ENCODE data around the gene SLC35F2.
A peak's percentile ranks its signal among the peaks of the same experiment; 100 is the strongest.
"Not testable (repeated sequence)": the region's sequence is repeated elsewhere in the genome, so short reads cannot be mapped to it uniquely, and the experiment has no call there.

Gene SLC35F2, protein sequence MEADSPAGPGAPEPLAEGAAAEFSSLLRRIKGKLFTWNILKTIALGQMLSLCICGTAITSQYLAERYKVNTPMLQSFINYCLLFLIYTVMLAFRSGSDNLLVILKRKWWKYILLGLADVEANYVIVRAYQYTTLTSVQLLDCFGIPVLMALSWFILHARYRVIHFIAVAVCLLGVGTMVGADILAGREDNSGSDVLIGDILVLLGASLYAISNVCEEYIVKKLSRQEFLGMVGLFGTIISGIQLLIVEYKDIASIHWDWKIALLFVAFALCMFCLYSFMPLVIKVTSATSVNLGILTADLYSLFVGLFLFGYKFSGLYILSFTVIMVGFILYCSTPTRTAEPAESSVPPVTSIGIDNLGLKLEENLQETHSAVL

DNA sequence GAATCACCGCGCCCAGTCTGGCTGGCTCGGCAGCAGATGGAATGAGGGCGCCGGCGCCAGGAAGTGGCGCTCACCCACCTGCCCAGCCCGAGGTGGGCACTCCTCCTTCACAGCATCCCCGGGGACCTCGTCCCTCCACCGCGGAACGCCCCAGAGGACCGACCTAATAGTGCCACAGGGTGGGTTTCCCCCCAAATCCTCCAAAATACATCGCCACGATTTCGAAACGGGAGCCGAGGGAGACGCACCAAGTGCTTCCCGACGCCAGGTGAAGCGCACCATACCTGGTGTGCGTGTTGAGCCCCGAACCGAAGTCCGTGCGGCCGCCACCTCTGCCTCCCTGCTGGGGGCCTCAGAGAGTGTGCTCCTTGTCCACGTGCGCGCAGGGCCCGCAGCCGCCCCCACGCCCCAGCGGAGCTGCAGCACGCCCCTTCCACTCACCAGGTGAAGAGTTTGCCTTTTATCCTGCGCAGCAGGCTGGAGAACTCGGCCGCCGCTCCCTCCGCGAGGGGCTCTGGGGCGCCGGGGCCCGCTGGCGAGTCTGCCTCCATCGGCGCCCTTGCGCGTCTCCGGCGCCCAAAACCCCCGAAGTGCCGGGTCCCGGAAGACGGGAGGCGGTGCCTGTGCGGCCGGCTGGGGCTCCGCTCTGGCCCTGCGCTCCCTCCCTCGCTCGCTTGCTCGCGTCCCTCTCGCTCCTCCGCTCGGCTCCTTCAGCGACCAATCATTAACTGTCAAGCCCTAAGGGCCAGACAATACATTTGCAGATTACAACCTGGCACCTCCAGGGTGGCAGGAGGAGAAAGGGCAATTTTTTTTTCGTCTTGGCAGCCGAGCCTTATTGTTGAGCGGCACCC, at the start of gene SLC35F2:
TSS of gene SLC35F2 (minus strand) at position 571 of the 854 bp plus-strand sequence. CDS start at position 551, 20 bp downstream.
- Histone ChIP-seq H3K9ac (ENCODE audit: low read length) (peak within 1 kb of the TSS; percentile 62), H3K27me3 (ENCODE audit: control insufficient read depth, insufficient read depth, low read length) (no peaks in the 10 kb centered on the region), H3K27ac (ENCODE audit: low read depth, low read length) (peak within 1 kb of the TSS; percentile 40), H3K36me3 (ENCODE audit: control insufficient read depth, insufficient read depth, low read length) (no peaks in the 10 kb centered on the region), H3K4me1 (ENCODE audit: control insufficient read depth, insufficient read depth, low read length) (no peaks in the 10 kb centered on the region), H3K4me3 (ENCODE audit: low read length) (peak within 1 kb of the TSS; percentile 93)

GRCh38 chr11:107908211-107908610, 49.6 kb upstream of the SLC35F2 start:
- H3K4me3 ChIP-seq (ENCODE audit: low read length), result no peak overlapping the region
- H3K4me1 ChIP-seq (ENCODE audit: control insufficient read depth, insufficient read depth, low read length), result no peaks in the 10 kb centered on the region
- H3K27ac ChIP-seq (ENCODE audit: low read depth, low read length), result no peak overlapping the region
- no peaks in the 10 kb centered on the region for H3K27me3 ChIP-seq (ENCODE audit: control insufficient read depth, insufficient read depth, low read length)
- H3K9ac ChIP-seq (ENCODE audit: low read length), result no peak overlapping the region
- no peaks in the 10 kb centered on the region for H3K36me3 ChIP-seq (ENCODE audit: control insufficient read depth, insufficient read depth, low read length)

- no peaks in the 10 kb centered on the region for H3K4me1 ChIP-seq (ENCODE audit: control insufficient read depth, insufficient read depth, low read length)
- H3K27ac ChIP-seq (ENCODE audit: low read depth, low read length), result no peak overlapping the region
- no peak overlapping the region for H3K4me3 ChIP-seq (ENCODE audit: low read length)
Observed at GRCh38 chr11:107898270-107898669, 39.7 kb upstream of the SLC35F2 start.

DNA sequence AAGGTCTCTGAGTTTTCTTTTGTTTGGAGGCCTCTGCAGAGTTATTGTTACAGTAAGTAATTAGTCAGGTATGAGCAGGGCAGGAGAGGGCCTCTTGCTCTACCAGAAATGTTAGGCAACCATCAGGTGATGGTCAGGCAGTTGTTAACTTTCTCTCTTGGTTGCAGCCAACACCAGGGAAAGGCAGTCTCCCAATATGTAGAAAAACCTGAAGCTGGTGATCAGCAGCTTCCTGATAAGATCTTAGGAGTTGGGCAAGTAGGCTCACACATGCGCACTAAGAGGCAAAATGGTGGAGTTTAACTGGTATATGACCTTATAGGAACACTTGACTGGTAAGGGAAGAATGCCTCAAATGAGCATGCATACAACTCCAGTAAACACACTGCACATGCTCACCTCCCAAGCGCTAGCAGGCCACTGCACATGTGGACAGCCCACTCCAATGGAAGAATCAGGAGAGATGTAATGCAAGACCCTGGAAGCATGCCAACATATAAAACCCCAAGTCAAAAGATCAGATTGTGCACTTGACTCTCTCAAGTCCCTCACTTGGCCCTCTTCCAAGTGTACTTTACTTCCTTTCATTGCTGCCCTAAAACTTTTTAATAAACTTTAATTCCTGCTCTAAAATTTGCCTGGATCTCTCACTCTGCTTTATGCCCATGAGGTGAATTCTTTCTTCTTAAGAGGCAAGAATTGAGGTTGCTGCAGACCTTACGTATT, 23.7 kb upstream of the SLC35F2 start:
- no peak overlapping the region for H3K27ac ChIP-seq (ENCODE audit: low read depth, low read length)
- H3K9ac ChIP-seq (ENCODE audit: low read length), result no peak overlapping the region
- no peaks in the 10 kb centered on the region for H3K27me3 ChIP-seq (ENCODE audit: control insufficient read depth, insufficient read depth, low read length)
- H3K4me1 ChIP-seq (ENCODE audit: control insufficient read depth, insufficient read depth, low read length), result no peaks in the 10 kb centered on the region
- no peaks in the 10 kb centered on the region for H3K36me3 ChIP-seq (ENCODE audit: control insufficient read depth, insufficient read depth, low read length)
- H3K4me3 ChIP-seq (ENCODE audit: low read length), result no peak overlapping the region

More at GRCh38 chr11:107898270-107898669, 39.7 kb upstream of the SLC35F2 start:
- no peak overlapping the region for H3K9ac ChIP-seq (ENCODE audit: low read length)
- H3K36me3 ChIP-seq (ENCODE audit: control insufficient read depth, insufficient read depth, low read length), result no peaks in the 10 kb centered on the region
- no peaks in the 10 kb centered on the region for H3K27me3 ChIP-seq (ENCODE audit: control insufficient read depth, insufficient read depth, low read length)

DNA sequence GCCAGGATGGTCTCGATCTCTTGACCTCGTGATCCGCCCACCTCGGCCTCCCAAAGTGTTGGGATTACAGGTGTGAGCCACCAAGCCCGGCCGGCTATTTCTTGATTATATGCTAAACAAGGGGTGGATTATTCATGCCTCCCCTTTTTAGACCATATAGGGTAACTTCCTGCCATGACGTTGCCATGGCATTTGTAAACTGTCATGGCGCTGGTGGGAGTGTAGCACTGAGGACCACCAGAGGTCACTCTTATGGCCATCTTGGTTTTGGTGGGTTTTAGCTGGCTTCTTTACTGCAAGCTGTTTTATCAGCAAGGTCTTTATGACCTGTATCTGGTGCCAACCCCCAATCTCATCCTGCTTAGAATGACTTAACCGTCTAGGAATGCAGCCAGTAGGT, 22.9 kb upstream of the SLC35F2 start:
- not testable (repeated sequence) for H3K27me3 ChIP-seq (ENCODE audit: control insufficient read depth, insufficient read depth, low read length)

DNA sequence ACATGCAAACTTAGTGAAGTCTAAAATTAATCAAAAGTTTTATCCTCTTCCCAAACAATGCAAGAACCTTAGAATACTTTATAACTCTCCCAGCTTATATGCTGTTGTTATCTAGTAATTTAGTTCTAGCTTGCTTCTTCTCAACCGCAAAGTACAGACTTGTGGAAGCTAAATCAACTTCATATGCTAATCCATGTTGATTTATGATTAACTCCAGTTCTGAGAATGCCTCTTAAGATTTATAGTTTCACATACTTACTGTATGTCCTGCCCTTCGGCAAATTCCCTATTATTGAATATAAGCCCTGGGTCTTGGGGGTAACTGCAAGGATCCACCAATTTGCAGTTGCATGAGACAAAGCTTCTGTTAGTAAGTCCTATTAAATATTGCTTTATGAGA, 17.6 kb upstream of the SLC35F2 start:
- Histone ChIP-seq H3K27me3 (ENCODE audit: control insufficient read depth, insufficient read depth, low read length) (no peaks in the 10 kb centered on the region), H3K36me3 (ENCODE audit: control insufficient read depth, insufficient read depth, low read length) (no peaks in the 10 kb centered on the region), H3K4me3 (ENCODE audit: low read length) (no peak overlapping the region), H3K9ac (ENCODE audit: low read length) (no peak overlapping the region), H3K27ac (ENCODE audit: low read depth, low read length) (no peak overlapping the region), H3K4me1 (ENCODE audit: control insufficient read depth, insufficient read depth, low read length) (no peaks in the 10 kb centered on the region)

More for the DNA sequence above, 22.9 kb upstream of the SLC35F2 start:
- not testable (repeated sequence) for H3K27ac ChIP-seq (ENCODE audit: low read depth, low read length); H3K36me3 ChIP-seq (ENCODE audit: control insufficient read depth, insufficient read depth, low read length); H3K9ac ChIP-seq (ENCODE audit: low read length); H3K4me3 ChIP-seq (ENCODE audit: low read length); H3K4me1 ChIP-seq (ENCODE audit: control insufficient read depth, insufficient read depth, low read length)

DNA sequence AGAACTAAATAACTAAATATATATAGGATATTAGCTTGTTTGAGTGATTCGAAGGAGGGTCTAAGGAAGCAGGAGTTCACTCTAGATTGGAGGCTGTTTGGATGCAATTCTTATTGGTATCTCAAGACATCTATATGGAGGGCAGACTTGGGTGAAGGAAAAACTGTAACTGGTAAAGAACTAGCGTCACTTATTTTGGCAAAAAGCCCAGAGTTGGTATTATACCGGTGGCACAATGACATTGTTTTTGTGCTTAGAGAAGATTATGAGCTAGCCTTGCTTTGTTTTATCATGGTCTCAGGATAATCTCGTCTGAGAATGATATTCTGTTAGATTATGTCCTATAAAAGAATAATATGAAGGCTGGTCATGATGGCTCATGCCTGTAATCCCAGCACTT, 6.0 kb upstream of the SLC35F2 start:
- Histone ChIP-seq H3K4me1 (ENCODE audit: control insufficient read depth, insufficient read depth, low read length) (no peaks in the 10 kb centered on the region), H3K27me3 (ENCODE audit: control insufficient read depth, insufficient read depth, low read length) (no peaks in the 10 kb centered on the region)

GRCh38 chr11:107860688-107861087, 2.1 kb upstream of the SLC35F2 start:
- no peaks in the 10 kb centered on the region for H3K4me1 ChIP-seq (ENCODE audit: control insufficient read depth, insufficient read depth, low read length)
- H3K27me3 ChIP-seq (ENCODE audit: control insufficient read depth, insufficient read depth, low read length), result no peaks in the 10 kb centered on the region
- no peaks in the 10 kb centered on the region for H3K36me3 ChIP-seq (ENCODE audit: control insufficient read depth, insufficient read depth, low read length)
- H3K9ac ChIP-seq (ENCODE audit: low read length), result no peak overlapping the region
- no peak overlapping the region for H3K4me3 ChIP-seq (ENCODE audit: low read length)
- no peak overlapping the region for H3K27ac ChIP-seq (ENCODE audit: low read depth, low read length)

More for the DNA sequence above, 6.0 kb upstream of the SLC35F2 start:
- Histone ChIP-seq H3K9ac (ENCODE audit: low read length) (no peak overlapping the region), H3K4me3 (ENCODE audit: low read length) (no peak overlapping the region), H3K36me3 (ENCODE audit: control insufficient read depth, insufficient read depth, low read length) (no peaks in the 10 kb centered on the region), H3K27ac (ENCODE audit: low read depth, low read length) (no peak overlapping the region)

- H3K4me3 ChIP-seq (ENCODE audit: low read length); H3K9ac ChIP-seq (ENCODE audit: low read length); H3K27me3 ChIP-seq (ENCODE audit: control insufficient read depth, insufficient read depth, low read length); H3K36me3 ChIP-seq (ENCODE audit: control insufficient read depth, insufficient read depth, low read length); H3K4me1 ChIP-seq (ENCODE audit: control insufficient read depth, insufficient read depth, low read length); H3K27ac ChIP-seq (ENCODE audit: low read depth, low read length): not testable (repeated sequence)
Observed at GRCh38 chr11:107860240-107860620, 1.6 kb upstream of the SLC35F2 start.

GRCh38 chr11:107859459-107860239, 1.1 kb upstream of the SLC35F2 start:
- no peak overlapping the region for H3K9ac ChIP-seq (ENCODE audit: low read length)
- no peaks in the 10 kb centered on the region for H3K36me3 ChIP-seq (ENCODE audit: control insufficient read depth, insufficient read depth, low read length)
- no peak overlapping the region for H3K27ac ChIP-seq (ENCODE audit: low read depth, low read length)
- peak overlapping the region; percentile 93 for H3K4me3 ChIP-seq (ENCODE audit: low read length)
- H3K27me3 ChIP-seq (ENCODE audit: control insufficient read depth, insufficient read depth, low read length), result no peaks in the 10 kb centered on the region
- no peaks in the 10 kb centered on the region for H3K4me1 ChIP-seq (ENCODE audit: control insufficient read depth, insufficient read depth, low read length)

DNA sequence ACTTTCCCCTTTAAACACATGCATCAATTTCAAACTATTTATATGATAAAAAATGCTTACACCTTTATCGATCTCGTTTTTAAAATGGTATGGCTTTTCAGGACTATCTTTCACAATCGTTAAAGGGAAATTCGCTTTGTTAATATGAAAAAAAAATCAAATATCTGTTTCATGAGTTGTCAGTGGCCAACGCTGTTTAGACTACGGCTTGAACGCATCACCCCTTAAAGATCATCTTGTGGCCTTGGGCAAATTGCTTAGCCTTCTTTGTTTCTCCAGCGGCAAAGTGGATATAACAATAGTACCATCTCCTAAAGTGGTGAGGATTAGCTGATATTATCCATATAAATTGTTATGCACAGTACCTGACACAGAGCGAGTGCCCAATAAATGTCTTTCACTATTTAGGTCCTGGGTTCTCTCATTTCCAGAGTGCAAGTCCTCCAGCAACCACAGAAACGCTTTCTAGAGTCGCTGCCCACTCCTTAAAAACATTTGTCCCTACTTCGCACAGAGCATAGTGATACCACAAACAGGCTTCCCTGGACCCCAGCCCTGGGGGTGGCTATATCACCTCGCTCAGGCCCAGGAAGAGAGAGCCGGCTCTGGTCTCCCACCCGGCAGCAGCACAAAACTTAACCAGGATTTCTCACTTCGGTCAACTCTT, 904 bp downstream of the SLC35F2 start:
- Histone ChIP-seq H3K27ac (ENCODE audit: low read depth, low read length) (peak overlapping the region; percentile 40), H3K4me1 (ENCODE audit: control insufficient read depth, insufficient read depth, low read length) (no peaks in the 10 kb centered on the region), H3K36me3 (ENCODE audit: control insufficient read depth, insufficient read depth, low read length) (no peaks in the 10 kb centered on the region), H3K27me3 (ENCODE audit: control insufficient read depth, insufficient read depth, low read length) (no peaks in the 10 kb centered on the region), H3K4me3 (ENCODE audit: low read length) (peak overlapping the region; percentile 93), H3K9ac (ENCODE audit: low read length) (peak overlapping the region; percentile 62)

All from rectal smooth muscle tissue (tissue), 1 donor.